ENCODE measurements around the gene ZNG1F. TPM values are rescaled to one million over a fixed set of nuclear protein-coding genes. Genes with fewer than 3 reads are reported as not detected.
"Not testable (repeated sequence)": the region's sequence is repeated elsewhere in the genome, so short reads cannot be mapped to it uniquely, and the experiment has no call there.

Gene ZNG1F
- total and polyA plus RNA-seq, 2 donors: 8.9 to 58.7 TPM

DNA sequence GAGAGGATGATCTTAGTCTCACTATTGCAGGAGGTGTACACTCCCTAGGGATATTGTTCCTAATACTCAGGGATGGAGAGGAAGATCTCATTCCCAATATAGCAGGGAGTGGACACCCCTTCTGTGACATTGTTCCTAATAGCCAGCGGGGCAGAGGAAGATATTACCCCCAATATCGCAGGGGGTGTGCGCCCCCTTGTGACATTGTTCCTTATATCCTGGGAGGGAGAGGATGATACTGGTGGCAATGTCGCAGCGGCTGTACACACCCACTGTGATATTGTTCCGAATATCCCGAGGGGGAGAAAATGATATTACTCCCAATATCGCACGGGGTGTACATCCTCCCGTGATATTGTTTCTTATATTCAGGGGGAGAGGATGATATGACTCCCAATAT lies 78.2 kb downstream of the ZNG1F start:
- H3K27ac ChIP-seq (ENCODE audit: low read depth in 1 of 2, low read length in 1 of 2); H3K9me3 ChIP-seq (ENCODE audit: control insufficient read depth in 2 of 2, insufficient read depth in 1 of 2, low read length in 1 of 2); H3K36me3 ChIP-seq (ENCODE audit: control insufficient read depth in 2 of 2, insufficient read depth in 2 of 2, low read length in 1 of 2); H3K4me3 ChIP-seq (ENCODE audit: low read length in 2 of 2); H3K4me1 ChIP-seq (ENCODE audit: control insufficient read depth in 2 of 2, insufficient read depth in 2 of 2, low read length in 2 of 2): not testable (repeated sequence)
- 40% methylated on average over 9 of the region's 10 CpGs for WGBS
- H3K27me3 ChIP-seq (ENCODE audit: control insufficient read depth in 2 of 2, insufficient read depth in 1 of 2, low read length in 1 of 2): peaks cover 0 to 19% of the 10 kb centered on the region in 2 donors
- DNase-seq (ENCODE audit: low read depth in 6 of 9, low spot score in 9 of 9): peak in 1 of 9 donors; percentile 24

DNA sequence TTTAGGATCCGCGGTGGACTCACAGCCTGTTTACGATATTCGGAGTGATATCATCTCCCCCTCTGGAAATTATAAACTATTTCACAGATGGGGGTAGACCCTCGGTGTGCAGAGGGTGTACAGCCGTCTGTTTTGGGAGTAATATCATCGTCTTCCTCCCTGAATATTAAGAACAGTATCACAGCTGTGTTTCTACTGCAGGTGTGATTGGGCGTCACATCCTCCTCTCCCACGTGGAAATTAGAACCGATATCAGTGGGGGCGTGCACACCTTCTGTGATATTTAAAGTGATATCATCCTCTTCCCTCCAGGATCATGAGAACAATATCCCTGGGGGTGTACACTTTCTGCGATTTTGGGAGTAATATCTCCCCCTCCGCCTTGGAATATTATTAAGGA lies 79.9 kb downstream of the ZNG1F start:
- not testable (repeated sequence) for H3K4me1 ChIP-seq (ENCODE audit: control insufficient read depth in 2 of 2, insufficient read depth in 2 of 2, low read length in 2 of 2); DNase-seq (ENCODE audit: low read depth in 6 of 9, low spot score in 9 of 9); H3K36me3 ChIP-seq (ENCODE audit: control insufficient read depth in 2 of 2, insufficient read depth in 2 of 2, low read length in 1 of 2); H3K27ac ChIP-seq (ENCODE audit: low read depth in 1 of 2, low read length in 1 of 2); H3K4me3 ChIP-seq (ENCODE audit: low read length in 2 of 2); H3K9me3 ChIP-seq (ENCODE audit: control insufficient read depth in 2 of 2, insufficient read depth in 1 of 2, low read length in 1 of 2)
- H3K27me3 ChIP-seq (ENCODE audit: control insufficient read depth in 2 of 2, insufficient read depth in 1 of 2, low read length in 1 of 2): peaks cover 0 to 21% of the 10 kb centered on the region in 2 donors
- 29% methylated on average over 4 of the region's 13 CpGs for WGBS

DNA sequence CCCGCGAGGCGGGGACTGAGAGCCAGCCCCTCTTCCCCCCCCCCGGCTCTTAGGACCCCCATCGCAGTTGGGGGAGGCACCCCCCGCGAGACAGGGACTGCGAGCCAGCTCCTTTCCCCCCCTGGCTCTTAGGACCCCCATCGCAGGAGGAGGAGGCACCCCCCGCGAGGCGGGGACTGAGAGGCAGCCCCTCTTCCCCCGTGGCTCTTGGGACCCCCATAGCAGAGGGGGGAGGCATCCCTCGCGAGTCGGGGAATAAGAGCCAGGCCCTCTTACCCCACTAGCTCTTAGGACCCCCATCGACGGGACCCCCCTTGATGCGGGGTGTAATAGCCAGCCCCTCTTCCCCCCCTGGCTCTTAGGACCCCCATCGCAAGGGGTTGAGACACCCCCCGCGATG lies 80.3 kb downstream of the ZNG1F start:
- 27% methylated on average over 19 of the region's 22 CpGs for WGBS
- H3K4me3 ChIP-seq (ENCODE audit: low read length in 2 of 2); H3K36me3 ChIP-seq (ENCODE audit: control insufficient read depth in 2 of 2, insufficient read depth in 2 of 2, low read length in 1 of 2); H3K9me3 ChIP-seq (ENCODE audit: control insufficient read depth in 2 of 2, insufficient read depth in 1 of 2, low read length in 1 of 2); DNase-seq (ENCODE audit: low read depth in 6 of 9, low spot score in 9 of 9); H3K4me1 ChIP-seq (ENCODE audit: control insufficient read depth in 2 of 2, insufficient read depth in 2 of 2, low read length in 2 of 2); H3K27ac ChIP-seq (ENCODE audit: low read depth in 1 of 2, low read length in 1 of 2): not testable (repeated sequence)
- peaks cover 0 to 21% of the 10 kb centered on the region in 2 donors for H3K27me3 ChIP-seq (ENCODE audit: control insufficient read depth in 2 of 2, insufficient read depth in 1 of 2, low read length in 1 of 2)

DNA sequence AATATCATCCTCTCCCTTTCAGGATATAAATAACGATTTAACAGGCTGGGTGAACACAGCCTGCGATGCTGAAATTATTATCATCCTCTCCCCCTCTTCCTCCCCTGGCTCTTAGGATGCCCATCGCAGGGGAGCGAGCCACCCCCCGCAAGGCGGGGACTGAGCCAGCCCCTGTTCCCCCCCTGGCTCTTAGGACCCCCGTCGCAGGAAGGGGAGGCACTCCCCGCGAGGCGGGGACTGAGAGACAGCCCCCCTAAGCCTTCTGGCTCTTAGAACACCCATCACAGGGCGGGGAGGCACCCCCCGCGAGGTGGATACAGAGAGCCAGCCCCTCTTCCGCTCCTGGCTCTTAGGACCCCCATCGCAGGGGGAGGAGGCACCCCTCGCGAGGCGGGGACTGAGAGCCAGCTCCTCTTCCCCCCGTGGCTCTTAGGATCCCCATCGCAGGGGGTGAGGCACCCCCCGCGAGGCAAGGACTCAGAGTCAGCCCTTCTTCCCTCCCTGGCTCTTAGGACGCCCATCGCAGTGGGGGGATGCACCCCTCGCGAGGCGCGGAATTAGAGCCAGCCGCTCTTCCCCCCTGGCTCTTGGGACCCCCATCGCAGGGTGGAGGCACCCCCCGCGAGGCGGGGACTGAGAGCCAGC lies 82.5 kb downstream of the ZNG1F start:
- H3K4me3 ChIP-seq (ENCODE audit: low read length in 2 of 2); H3K36me3 ChIP-seq (ENCODE audit: control insufficient read depth in 2 of 2, insufficient read depth in 2 of 2, low read length in 1 of 2); H3K4me1 ChIP-seq (ENCODE audit: control insufficient read depth in 2 of 2, insufficient read depth in 2 of 2, low read length in 2 of 2); H3K27ac ChIP-seq (ENCODE audit: low read depth in 1 of 2, low read length in 1 of 2); DNase-seq (ENCODE audit: low read depth in 6 of 9, low spot score in 9 of 9); H3K9me3 ChIP-seq (ENCODE audit: control insufficient read depth in 2 of 2, insufficient read depth in 1 of 2, low read length in 1 of 2): not testable (repeated sequence)
- 22% methylated on average over 25 of the region's 34 CpGs for WGBS
- H3K27me3 ChIP-seq (ENCODE audit: control insufficient read depth in 2 of 2, insufficient read depth in 1 of 2, low read length in 1 of 2): peaks cover 0 to 21% of the 10 kb centered on the region in 2 donors

DNA sequence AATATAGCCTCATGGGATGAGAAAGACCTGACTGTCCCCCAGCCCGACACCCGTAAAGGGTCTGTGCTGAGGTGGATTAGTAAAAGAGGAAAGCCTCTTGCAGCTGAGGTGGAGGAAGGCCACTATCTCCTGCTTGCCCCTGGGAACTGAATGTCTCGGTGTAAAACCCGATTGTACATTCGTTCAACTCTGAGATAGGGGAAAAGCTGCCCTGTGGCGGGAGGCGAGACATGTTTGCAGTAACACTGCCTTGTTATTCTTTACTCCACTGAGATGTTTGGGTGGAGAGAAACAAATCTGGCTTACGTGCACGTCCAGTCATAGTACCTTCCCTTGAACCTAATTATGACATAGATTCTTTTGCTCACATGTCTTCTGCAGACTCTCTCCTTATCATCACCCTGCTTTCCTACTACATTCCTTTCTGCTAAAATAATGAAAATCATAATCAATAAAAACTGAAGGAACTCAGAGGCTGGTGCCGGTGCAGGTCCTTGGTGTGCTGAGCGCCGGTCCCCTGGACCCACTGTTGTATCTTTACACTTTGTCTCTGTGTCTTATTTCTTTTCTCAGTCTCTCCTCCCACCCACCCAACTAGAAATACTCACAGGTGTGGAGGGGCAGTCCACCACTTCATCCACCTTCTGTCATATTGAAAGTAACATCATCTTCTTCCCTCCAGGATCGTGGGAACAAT lies 83.4 kb downstream of the ZNG1F start:
- H3K27ac ChIP-seq (ENCODE audit: low read depth in 1 of 2, low read length in 1 of 2); H3K9me3 ChIP-seq (ENCODE audit: control insufficient read depth in 2 of 2, insufficient read depth in 1 of 2, low read length in 1 of 2); H3K36me3 ChIP-seq (ENCODE audit: control insufficient read depth in 2 of 2, insufficient read depth in 2 of 2, low read length in 1 of 2); H3K4me1 ChIP-seq (ENCODE audit: control insufficient read depth in 2 of 2, insufficient read depth in 2 of 2, low read length in 2 of 2); H3K4me3 ChIP-seq (ENCODE audit: low read length in 2 of 2); DNase-seq (ENCODE audit: low read depth in 6 of 9, low spot score in 9 of 9): not testable (repeated sequence)
- H3K27me3 ChIP-seq (ENCODE audit: control insufficient read depth in 2 of 2, insufficient read depth in 1 of 2, low read length in 1 of 2): peaks cover 0 to 21% of the 10 kb centered on the region in 2 donors
- 65% methylated on average over 8 of the region's 13 CpGs for WGBS

DNA sequence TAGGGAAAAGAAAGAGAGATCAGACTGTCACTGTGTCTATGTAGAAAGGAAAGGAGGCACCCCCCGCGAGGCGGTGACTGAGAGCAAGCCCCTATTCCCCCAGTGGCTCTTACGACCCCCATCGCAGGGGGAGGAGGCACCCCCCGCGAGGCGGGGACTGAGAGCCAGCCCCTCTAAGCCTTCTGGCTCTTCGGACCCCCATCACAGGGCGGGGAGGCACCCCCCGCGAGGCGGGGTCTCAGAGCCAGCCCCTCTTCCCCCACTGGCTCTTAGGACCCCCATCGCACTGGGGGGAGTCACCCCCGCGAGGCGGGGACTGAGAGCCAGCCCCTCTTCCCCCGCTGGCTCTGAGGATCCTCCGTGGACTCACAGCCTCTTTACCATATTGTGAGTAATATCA lies 84.6 kb downstream of the ZNG1F start:
- H3K27me3 ChIP-seq (ENCODE audit: control insufficient read depth in 2 of 2, insufficient read depth in 1 of 2, low read length in 1 of 2): peaks cover 0 to 21% of the 10 kb centered on the region in 2 donors
- H3K27ac ChIP-seq (ENCODE audit: low read depth in 1 of 2, low read length in 1 of 2); H3K9me3 ChIP-seq (ENCODE audit: control insufficient read depth in 2 of 2, insufficient read depth in 1 of 2, low read length in 1 of 2); H3K4me1 ChIP-seq (ENCODE audit: control insufficient read depth in 2 of 2, insufficient read depth in 2 of 2, low read length in 2 of 2); DNase-seq (ENCODE audit: low read depth in 6 of 9, low spot score in 9 of 9); H3K4me3 ChIP-seq (ENCODE audit: low read length in 2 of 2); H3K36me3 ChIP-seq (ENCODE audit: control insufficient read depth in 2 of 2, insufficient read depth in 2 of 2, low read length in 1 of 2): not testable (repeated sequence)
- 32% methylated on average over 13 of the region's 19 CpGs for WGBS

DNA sequence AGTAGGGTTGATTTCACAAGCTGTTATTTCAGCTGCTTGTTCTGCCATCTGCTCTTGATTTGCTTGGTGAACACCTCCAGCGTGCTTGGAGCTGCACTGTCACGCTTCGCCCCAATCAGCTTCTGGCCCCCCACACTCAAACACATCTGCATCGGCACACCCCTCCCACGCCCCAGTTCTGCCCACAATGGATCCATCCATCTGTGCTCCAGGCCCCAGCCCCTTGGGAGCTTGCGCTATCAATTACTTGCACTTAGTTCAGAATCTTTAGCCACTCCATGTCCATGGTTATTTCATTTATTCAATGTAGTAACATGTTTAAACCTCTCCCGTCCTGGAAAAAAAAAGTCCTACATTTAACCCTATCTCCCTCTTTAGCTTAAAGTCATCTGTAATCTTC lies 88.6 kb downstream of the ZNG1F start:
- not testable (repeated sequence) for H3K4me3 ChIP-seq (ENCODE audit: low read length in 2 of 2); H3K4me1 ChIP-seq (ENCODE audit: control insufficient read depth in 2 of 2, insufficient read depth in 2 of 2, low read length in 2 of 2); H3K27ac ChIP-seq (ENCODE audit: low read depth in 1 of 2, low read length in 1 of 2); H3K27me3 ChIP-seq (ENCODE audit: control insufficient read depth in 2 of 2, insufficient read depth in 1 of 2, low read length in 1 of 2); H3K36me3 ChIP-seq (ENCODE audit: control insufficient read depth in 2 of 2, insufficient read depth in 2 of 2, low read length in 1 of 2); H3K9me3 ChIP-seq (ENCODE audit: control insufficient read depth in 2 of 2, insufficient read depth in 1 of 2, low read length in 1 of 2); DNase-seq (ENCODE audit: low read depth in 6 of 9, low spot score in 9 of 9)
- 78% methylated on average over 4 of the region's 7 CpGs for WGBS

DNA sequence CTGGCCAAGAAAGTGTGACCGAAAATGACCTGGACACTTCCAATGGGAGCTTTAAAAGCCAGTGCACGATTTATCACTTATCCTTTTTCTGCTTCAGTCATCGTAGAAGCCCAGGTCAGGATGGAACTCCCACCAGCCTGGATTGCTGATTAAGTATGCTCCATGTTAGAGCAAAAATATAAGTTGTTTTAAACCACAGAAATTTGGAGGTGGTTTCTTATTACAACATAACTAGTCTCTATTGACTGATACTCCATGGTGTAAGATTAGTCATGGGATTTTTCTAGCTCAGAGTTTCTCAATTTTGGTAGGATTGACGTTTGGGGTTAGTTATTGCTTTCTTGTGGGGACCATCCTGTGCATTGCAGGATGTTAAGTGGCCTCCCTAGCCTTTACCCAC lies 90.4 kb downstream of the ZNG1F start:
- H3K9me3 ChIP-seq (ENCODE audit: control insufficient read depth in 2 of 2, insufficient read depth in 1 of 2, low read length in 1 of 2); H3K27ac ChIP-seq (ENCODE audit: low read depth in 1 of 2, low read length in 1 of 2); H3K27me3 ChIP-seq (ENCODE audit: control insufficient read depth in 2 of 2, insufficient read depth in 1 of 2, low read length in 1 of 2); H3K4me1 ChIP-seq (ENCODE audit: control insufficient read depth in 2 of 2, insufficient read depth in 2 of 2, low read length in 2 of 2); DNase-seq (ENCODE audit: low read depth in 6 of 9, low spot score in 9 of 9); H3K36me3 ChIP-seq (ENCODE audit: control insufficient read depth in 2 of 2, insufficient read depth in 2 of 2, low read length in 1 of 2); H3K4me3 ChIP-seq (ENCODE audit: low read length in 2 of 2): not testable (repeated sequence)
- WGBS: 72% methylated on average over 4 of the region's 4 CpGs

DNA sequence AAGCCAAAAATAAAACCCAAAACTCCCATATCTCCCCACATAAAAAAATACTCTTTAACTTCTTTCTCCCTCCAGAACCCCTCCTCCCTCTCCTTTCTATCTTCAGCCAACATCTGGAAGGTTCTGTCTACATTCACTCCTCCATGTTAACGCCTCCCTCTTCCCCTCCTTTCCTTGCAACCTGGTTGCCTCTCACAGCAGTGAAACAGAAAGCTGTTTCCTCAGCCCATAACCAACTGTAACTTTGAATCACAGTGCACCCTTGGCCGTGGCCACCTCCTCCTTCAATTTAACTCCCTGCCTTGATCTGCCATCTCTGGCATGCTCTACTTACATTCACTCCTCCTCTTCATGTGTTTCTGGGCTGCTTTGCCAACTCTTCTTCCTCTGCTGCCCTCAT lies 94.1 kb downstream of the ZNG1F start:
- DNase-seq (ENCODE audit: low read depth in 6 of 9, low spot score in 9 of 9); H3K27ac ChIP-seq (ENCODE audit: low read depth in 1 of 2, low read length in 1 of 2); H3K9me3 ChIP-seq (ENCODE audit: control insufficient read depth in 2 of 2, insufficient read depth in 1 of 2, low read length in 1 of 2); H3K4me1 ChIP-seq (ENCODE audit: control insufficient read depth in 2 of 2, insufficient read depth in 2 of 2, low read length in 2 of 2); H3K27me3 ChIP-seq (ENCODE audit: control insufficient read depth in 2 of 2, insufficient read depth in 1 of 2, low read length in 1 of 2); H3K36me3 ChIP-seq (ENCODE audit: control insufficient read depth in 2 of 2, insufficient read depth in 2 of 2, low read length in 1 of 2); H3K4me3 ChIP-seq (ENCODE audit: low read length in 2 of 2): not testable (repeated sequence)
- 34% methylated on average over 1 of the region's 2 CpGs for WGBS
